Measurements from ENCODE around the gene CCDC7.

CCDC7 gene

GRCh38 chr10:32923849-32924248 is 477.9 kb downstream of the CCDC7 start:
- no peak for DNase-seq (ENCODE audit: low read depth in 2 of 2, low spot score in 1 of 2)

Measured in stimulated activated CD8-positive, alpha-beta memory T cell treated with anti-CD3 and anti-CD28 coated beads, Interleukin-4, amount 100 ng/mL, for 1 hour (primary cell).